Midbrain (tissue), 1 donor: Measurements from ENCODE around the gene FNIP1.
"Not testable (repeated sequence)": the region's sequence is repeated elsewhere in the genome, so short reads cannot be mapped to it uniquely, and the experiment has no call there.

Source experiments
- DNase-seq: peaks from one replicate; lab custom pipeline; 2025; lab: John Stamatoyannopoulos, UW

FNIP1 gene

DNA sequence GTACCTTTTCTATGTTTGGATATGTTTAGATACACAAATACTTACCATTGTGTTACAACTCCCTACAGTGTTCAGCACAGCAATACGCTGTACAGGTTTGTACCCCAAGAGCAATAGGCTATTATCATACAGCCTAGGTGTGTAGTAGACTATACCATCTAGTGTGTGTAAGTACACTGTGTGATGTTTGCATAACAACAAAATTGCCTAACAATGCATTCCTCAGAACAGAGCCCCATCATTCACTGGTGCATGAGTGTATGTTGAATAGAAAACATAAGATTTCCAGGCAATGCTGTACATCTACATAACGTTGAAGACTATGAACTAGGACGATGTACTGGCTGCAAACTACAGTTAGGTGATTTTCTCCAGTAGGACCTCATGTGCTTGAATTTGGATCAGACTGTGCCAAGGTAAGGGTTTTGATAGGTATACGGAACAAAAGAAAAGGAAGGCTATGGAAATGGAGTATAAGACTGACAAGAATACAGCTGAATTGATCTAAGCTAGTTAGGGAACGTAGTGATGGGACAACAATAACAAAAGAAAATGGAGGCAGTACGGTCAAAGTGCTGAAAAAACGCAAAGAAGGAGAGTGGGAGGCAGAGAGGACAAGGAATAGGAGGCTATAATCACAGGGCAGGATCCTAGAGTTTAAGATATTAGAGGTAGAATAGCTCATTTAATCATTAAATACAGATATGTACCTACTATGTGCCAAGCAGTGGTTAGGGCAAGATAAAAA is 46.9 kb downstream of the FNIP1 start:
- no peak for DNase-seq

GRCh38 chr5:131749138-131749537 is 47.7 kb downstream of the FNIP1 start:
- DNase-seq: no peak

- no peak for DNase-seq
Measured at GRCh38 chr5:131747180-131748105, 49.4 kb downstream of the FNIP1 start.

GRCh38 chr5:131746423-131746822 is 50.4 kb downstream of the FNIP1 start:
- no peak for DNase-seq

DNA sequence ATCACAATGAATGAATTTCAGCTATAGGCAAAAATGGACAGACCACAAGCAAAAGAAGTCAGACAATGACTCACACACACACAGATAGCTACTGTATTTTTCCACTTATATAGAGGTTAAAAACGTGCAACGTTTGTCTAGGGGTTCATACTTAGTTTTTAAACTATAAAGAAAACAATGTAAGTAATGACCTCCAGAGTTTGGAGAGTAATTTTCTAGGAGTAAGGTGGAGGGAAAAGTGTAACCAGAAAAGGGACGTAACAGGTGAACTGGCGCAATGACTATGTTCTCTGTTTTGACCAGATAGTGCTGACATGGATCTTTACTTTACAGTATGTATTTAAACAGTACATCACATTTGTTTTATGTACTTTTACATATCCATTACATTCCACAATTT is 51.1 kb downstream of the FNIP1 start:
- DNase-seq: no peak

GRCh38 chr5:131745155-131745554 is 51.7 kb downstream of the FNIP1 start:
- no peak for DNase-seq

DNA sequence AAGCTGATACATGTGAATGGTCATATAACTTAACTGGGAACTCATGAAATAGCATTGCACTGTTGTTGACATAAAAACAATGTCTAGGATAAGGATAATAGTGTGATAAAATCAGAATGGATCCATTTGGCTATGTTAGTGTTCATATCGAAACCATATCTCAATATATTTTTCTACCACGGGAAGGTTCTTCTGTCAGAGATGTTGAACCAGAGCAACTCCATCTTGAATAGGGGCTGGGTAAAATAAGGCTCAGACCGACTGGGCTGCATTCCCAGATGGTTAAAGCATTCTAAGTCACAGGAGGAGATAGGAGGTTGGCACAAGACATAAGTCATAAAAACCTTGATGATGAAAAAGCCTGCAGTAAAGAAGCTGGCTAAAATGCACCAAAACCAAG is 56.3 kb downstream of the FNIP1 start:
- DNase-seq: no peak

- DNase-seq: no peak
Measured at GRCh38 chr5:131735393-131735792, 61.4 kb downstream of the FNIP1 start.

DNA sequence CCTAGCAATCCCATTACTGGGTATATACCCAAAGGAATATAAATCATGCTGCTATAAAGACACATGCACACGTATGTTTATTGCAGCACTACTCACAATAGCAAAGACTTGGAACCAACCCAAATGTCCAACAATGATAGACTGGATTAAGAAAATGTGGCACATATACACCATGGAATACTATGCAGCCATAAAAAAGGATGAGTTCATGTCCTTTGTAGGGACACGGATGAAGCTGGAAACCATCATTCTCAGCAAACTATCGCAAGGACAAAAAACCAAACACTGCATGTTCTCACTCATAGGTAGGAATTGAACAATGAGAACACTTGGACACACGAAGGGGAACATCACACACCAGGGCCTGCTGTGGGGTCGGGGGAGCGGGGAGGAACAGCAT is 61.9 kb downstream of the FNIP1 start:
- not testable (repeated sequence) for DNase-seq

DNA sequence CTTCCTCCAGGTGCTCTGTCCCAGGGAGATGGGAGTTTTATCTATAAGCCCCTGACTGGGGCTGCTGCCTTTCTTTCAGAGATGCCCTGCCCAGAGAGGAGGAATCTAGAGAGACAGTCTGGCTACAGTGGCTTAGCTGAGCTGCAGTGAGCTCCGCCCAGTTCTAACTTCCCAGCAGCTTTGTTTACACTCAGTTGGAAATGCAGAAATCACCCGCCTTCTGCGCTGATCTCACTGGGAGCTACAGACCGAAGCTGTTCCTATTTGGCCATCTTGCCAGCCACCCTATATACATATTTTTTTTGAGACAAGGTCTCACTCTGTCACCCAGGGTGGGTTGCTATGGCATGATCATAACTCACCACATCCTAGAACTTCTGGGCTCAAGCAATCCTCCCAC is 67.5 kb downstream of the FNIP1 start:
- not testable (repeated sequence) for DNase-seq

DNA sequence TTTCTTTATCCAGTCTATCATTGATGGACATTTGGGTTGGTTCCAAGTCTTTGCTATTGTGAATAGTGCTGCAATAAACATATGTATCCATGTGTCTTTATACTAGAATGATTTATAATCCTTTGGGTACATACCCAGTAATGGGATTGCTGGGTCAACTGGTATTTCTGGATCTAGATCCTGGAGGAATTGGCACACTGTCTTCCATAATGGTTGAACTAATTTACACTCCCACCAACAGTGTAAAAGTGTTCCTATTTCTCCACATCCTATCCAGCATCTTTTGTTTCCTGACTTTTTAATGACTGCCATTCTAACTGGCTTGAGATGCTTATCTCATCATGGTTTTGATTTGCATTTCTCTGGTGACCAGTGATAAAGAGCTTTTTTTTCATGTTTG is 72.7 kb downstream of the FNIP1 start:
- DNase-seq: not testable (repeated sequence)

DNA sequence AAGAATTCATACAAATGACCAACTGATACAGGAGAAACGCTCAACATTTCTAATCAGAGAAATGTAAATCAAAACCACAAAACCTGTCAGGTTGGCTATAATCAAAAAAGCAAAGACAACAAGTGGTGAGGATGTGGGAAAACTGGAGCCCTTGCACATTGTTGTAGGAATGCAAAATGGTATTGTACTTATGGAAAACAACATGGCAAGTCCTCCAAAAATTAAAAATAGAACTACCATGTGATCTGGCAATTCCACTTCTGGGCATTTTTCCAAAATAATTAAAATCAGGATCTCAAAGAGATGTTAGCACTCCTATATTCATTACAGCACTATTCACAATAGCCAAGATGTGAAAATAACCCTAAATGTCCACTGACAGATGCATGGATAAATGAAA is 76.1 kb downstream of the FNIP1 start:
- no peak for DNase-seq

DNA sequence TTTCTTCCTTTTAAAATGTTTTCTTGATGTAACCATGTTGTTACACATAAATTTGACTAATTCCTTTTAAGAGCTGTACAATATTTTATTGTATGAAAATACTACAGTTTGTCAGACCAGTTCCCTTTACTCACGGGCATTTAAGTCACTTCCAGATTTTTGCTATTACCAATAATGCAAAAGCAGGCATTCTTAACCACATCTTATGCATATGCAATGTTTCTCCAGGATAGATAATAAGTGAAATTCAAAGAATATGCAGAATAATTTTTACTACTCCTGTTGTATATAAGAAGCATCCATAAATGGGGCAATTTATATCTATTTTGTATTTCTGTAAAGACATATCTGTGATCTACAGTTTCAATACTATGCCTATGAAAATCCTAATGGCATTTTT is 77.3 kb downstream of the FNIP1 start:
- DNase-seq: no peak

DNA sequence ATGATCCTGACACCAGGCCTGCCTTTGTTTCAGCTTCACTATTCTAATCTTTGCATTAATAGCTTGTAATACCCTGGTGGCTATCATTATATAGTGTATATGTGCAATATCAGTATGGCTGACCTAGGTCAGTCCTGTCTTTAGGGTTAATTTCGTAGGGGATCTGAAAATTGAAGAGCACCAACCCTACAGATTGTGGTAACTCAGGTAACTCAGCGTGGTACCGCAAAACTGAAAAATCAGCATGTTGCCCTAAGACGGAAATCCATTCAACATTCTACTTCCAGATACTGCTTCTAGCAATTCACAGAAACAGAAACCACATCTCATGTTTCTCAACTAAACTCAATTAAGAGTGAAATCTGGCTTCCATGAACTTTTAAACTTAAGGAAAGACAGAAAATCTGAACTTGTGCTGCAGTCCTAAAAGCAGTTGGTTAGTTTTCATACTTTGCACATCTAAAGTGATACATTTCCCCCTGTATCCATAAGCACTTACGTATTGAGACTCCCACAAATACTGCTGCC is 78.3 kb downstream of the FNIP1 start:
- no peak for DNase-seq

DNA sequence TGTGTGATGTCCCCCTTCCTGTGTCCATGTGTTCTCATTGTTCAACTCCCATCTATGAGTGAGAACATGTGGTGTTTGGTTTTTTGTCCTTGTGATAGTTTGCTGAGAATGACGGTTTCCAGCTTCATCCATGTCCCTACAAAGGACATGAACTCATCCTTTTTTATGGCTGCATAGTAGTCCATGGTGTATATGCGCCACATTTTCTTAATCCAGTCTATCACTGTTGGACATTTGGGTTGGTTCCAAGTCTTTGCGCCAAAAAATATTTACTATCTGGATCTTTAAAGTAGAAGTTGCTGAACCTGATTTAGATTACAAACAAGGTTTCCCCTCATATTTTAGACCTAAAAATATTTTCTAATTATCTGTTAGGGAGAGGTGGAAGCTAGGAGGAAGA is 79.7 kb downstream of the FNIP1 start:
- DNase-seq: not testable (repeated sequence)

GRCh38 chr5:131716650-131717049 is 80.2 kb downstream of the FNIP1 start:
- DNase-seq: no peak

DNA sequence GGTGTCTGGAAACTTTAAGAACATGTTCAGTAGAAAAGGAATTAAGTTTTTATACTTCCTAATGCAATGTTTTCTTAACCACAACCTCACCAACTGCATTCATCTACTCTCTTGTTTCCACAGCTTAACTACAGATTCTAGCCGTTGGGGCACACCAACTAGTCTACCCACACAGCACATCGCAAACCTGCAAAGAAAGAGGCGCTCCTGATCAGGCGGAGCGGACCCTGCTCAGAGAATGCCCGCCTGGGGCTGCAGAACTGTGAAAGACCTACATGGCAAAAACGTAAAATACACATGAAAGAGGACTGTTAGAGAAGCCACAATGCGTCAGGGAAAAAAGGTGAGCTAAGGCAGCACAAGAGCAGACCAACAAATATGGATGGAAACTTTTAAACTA is 86.4 kb downstream of the FNIP1 start:
- DNase-seq: no peak

DNA sequence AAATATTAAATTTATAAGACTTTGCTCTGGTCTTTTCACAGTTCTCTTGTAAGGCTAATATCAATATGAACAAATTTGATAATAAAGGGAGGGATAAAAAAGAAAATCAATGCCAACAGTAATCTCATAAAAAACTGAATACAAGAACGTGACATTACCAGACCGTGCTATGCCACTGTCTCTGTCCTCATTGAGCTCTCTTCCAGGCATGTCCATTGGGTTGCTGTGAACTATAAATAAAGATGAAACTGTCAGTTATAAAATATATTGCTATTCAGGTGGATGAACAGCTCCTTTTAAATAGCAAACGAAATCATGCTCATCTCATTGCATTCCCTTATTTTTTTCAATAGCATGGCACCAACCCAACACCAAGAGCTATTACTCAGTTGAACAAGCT is 87.8 kb downstream of the FNIP1 start:
- DNase-seq: no peak

DNA sequence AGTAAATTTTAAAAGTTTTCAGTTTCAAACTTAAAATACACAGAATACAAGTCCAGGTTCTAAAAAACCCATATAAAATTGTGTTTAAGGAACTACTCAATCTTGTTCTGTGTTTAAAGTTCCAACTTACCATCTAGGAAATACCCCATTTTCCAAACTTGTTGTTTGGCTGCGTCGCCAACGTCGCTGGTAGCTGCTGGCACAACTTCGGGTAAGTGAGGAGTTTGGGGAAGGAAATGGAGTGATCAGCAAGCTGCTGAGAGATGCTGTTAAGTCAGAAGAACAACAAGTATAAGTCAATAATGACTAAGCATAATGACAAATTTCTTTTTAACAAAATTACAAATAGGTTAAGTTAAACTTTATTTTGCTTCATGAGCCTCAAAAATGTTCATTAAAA is 90.5 kb downstream of the FNIP1 start:
- no peak for DNase-seq

DNA sequence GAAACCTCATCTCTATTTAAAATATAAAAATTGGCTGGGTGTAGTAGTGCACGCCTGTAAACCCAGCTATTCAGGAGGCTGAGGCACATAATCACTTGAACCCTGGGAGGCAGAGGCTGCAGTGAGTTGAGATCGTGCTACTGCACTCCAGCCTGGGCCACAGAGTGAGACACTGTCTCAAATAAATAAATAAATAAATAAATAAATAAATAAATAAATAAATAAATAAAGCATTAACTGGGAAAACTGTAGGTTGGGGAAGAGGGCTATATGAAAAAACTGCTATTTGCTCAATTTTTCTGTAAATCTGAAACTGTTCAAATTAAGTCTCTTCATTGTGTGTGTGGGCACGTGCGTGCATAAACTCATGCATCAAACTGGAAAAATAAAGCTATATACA is 101.9 kb downstream of the FNIP1 start:
- DNase-seq: no peak

GRCh38 chr5:131693894-131694293 is 102.9 kb downstream of the FNIP1 start:
- DNase-seq: no peak

DNA sequence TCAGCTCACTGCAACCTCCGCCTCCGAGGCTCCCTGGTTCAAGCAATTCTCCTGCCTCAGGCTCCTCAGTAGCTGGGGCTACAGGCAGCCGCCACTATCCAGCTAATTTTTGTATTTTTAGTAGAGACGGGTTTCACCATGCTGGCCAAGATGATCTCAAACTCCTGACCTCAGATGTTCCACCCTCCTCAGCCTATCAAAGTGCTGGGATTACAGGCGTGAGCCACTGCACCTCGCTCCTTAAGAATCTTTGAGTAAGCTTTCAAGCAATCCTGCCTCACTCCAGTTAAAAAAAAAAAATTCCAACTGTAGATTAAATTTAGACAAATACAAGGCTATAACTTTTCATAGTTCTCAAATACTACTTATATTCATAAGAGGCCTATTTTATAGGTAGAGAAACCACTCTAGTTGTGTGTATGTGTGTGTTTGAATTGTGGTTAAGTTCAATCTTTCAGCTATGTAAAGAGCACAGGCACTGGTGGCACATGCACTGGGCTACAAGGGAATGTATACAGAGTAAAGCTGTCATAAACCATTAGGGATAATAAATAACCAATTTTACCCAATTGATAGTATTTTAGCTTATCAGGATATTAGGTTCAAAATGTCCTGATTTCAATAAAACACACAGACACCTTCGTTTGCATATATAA is 111.2 kb downstream of the FNIP1 start:
- DNase-seq: no peak
